Islet of Langerhans (tissue), 1 donor: ENCODE measurements around the gene SAMD13.

Experiments
- FAIRE-seq: peaks from one replicate; lab custom pipeline; 2011; peaks lifted over from hg19 to GRCh38; lab: Jason Lieb, UNC

SAMD13 gene, protein sequence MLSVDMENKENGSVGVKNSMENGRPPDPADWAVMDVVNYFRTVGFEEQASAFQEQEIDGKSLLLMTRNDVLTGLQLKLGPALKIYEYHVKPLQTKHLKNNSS

DNA sequence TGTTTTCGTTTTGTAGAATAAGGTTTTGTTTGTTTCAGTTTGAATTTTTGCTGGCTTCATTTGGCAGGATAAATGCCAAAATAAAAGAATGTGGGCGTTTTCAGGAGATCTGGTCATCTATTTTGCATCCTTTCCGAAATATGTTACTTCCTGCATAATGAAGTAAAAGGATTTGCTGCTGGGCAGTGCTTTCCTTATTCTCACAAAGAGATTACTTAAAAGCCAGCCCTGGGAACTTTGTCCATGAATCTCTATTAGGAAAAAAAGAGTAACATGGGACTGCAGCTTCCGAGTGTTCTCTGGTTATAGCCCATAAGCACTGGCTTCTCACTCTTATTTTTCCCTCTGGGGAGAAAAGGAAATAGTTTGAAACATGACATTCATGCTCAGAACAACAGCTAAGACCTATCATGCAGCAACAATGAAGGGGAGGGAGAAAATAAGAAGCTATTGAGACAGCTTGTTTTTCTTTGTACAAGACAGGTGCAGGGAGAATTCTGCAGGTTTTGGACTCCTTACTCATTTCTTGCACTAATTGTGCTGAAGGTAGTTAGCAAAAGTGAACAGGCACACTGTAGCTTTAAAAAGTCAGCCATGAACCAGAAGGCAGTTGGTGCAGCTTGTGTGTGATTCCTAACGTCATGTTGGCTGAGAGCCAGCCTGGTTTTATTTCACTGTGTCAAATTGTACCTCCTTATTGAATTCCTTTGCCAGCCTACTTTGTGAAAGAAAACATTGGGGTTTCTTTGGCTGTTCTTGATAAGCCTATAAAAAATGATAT lies at the start of gene SAMD13:
TSS of gene SAMD13 (plus strand) at position 705 of the 781 bp plus-strand sequence. CDS start 1,527 bp downstream, outside the sequence.
- no peak for FAIRE-seq

DNA sequence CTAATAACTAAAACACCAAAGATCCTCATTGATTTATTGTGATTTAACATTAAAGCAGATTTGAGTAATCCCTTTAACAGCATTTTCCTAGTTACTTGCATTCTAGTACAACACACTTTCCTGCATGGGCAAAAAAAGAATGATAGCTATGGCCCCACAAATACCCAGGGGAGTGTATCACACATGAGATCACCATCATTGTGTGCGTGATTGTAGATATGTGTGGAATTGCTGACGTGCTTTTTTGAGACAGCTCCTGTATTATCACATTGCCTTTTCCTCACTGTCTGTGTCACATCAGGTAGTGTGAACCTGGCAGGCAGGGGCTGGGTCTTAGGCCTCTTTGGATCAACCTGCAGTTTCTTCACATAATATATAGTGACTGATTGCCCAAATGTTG lies 48.5 kb upstream of the SAMD13 start:
- FAIRE-seq, result no peak

DNA sequence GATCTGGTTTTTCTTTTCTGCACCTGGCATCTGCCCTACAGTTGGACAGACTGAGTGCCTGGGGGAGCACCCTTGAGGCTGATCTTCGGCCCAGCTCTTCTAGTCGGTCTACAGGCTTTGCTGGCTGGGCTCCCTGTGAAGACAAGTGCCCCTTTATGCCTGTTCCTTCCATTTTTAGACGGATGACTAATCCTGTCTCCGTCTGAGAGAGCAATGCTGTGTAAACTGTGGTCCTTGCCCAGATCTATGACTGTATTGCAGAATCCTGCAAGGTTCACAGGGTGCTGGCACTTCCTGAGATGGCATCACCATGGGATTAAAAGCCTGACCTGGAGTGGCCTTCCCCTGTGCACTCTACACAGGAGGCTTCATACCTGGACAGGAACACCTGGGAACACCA lies 47.6 kb upstream of the SAMD13 start:
- peak; percentile 89 for FAIRE-seq

DNA sequence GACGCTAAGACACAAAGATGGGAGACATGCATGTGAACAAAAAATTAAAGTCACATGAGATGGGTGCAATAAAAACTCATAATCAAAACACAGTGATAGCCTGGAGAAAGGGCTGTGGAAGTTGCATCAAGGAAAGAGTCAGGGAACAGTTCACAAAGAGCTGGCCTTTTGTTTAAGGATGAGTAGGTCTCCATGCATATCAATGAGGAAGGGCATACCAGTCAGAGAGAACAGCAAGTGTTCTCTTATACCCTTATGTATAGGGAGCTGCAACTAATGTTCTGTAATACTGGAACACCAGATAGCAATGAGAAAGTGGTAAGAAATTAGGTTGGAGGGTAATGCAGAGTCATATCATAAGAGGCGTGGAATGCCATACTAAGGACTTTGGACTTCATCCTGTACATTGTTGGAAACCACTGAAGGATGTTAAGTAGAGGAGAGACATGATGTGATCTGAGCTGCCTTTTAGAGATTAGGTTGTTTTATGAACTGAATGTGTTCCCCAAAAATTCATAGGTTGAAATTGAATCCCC lies 46.7 kb upstream of the SAMD13 start:
- no peak for FAIRE-seq

DNA sequence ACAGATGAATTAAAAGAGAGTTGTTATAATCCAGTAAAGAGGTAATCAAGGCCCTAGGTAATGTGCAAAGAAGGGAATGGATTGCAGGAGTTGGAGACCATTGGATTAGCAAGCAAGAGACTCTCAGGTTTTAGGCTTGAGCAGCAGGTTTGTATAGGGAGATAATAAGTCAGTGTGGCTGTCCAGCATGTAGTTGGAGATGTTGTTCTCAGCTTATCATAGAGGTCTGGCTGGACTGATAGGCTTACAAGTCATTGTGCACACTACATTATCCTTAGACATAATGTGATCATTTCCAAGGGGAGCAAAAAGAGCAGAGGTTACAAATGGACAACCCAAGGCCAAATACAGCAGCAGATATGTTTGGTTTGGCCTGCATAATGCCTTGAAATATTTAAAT lies 45.9 kb upstream of the SAMD13 start:
- no peak for FAIRE-seq

DNA sequence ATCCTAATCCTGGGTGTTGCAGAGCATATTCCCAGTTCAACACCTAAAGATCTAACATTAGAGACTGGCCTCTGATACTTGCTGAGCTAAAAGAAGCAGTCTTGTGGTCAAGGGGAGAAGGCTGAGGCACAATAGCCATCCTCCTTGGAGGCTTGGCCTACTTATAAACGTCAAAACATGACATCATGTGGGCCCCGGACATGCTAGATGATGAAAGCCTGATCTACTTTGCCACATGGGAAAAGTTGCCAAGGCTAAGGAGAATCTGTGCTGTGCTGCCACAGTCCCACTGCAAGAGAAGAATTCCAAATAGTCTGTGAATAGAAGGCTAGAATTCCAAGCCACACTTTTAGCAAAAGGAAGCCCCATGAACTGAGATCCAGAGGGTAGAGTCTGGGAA lies 43.9 kb upstream of the SAMD13 start:
- no peak for FAIRE-seq

DNA sequence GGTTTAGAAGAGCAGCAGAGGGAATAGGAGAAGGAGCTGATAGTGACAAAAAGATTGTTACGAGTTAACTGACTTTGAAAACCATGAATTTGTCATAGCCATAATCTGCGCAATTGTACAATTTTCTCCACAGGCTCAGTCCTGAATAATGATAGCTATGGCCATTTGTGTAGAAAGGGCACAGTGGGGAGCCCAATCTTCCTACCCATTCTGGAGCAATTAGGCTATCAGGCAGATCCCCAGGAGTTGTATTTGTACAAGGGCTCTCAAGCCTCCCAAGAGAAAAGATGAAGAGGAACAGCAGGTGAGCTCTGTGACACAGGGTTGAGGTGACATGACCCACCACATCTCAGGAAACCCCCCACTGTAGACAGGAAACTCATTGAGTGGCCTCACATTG lies 42.1 kb upstream of the SAMD13 start:
- no peak for FAIRE-seq

DNA sequence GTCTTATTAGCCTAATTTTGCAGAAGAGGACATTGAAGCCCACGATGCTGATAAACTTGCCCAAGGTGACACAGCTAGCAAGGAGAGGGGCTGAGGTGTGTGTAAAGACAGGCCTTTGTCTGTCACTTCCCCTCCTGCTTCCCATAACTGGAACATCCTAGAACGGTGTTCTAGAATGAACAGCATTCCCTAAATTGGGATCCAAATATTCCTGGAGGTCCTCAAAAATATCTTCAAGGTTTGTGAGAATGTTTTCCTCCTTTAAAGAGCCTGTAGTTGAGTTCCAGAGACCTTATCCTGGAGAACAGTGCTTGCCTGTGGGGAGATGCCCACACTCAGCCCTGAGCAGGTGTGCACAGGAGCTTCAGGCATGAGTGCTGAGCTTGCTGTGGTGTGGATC lies 41.5 kb upstream of the SAMD13 start:
- FAIRE-seq, result no peak

DNA sequence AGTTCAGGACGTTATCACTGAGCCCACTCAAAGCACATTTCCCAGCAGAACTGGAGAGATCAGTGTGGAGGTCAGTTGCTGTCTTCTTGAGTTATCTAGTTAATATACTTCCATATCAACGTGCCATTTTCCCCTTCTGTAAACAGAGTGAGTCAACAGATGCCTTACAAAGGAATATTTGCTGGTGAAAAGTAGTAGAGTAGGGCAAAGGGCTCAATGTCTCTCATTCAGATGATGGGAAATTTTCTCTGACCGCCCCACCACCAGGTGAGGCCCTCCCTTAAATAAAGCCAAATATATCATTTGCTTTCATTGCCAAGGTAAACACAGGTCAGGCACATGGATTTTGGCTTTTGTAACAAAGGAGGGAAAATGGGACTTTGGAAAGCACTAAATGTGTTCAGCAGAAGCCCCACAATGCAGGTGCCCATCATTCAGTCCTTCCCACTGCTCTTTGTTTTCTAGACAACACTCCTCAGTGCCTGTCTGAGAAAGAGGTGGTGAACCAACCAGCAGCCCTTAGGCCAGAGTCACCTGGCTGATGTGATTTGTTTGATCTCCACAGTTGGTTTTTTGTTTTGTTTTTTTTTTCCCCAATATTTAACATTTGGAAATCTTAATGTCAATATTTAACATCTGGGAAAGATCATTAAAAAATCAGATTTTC lies 40.5 kb upstream of the SAMD13 start:
- no peak for FAIRE-seq

DNA sequence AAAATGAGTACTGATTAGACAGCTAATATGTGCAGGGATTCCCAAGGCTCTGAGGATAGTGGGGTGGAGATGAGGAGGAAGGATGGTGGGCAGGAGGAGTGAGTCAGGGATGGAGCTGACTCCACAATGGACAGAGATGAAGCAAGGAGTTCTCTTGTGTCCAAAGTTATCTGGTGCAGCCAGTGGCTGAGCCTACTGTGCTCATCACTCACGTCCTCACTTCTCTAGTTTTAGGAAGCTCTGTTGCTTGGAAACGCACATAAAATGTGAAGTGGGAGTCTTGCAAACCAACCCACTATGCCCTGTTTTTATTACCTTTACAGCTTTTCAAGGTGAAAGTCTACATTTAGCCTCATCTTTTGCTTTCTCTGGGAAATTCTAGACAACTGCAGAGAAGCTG lies 36.5 kb upstream of the SAMD13 start:
- FAIRE-seq, result no peak

DNA sequence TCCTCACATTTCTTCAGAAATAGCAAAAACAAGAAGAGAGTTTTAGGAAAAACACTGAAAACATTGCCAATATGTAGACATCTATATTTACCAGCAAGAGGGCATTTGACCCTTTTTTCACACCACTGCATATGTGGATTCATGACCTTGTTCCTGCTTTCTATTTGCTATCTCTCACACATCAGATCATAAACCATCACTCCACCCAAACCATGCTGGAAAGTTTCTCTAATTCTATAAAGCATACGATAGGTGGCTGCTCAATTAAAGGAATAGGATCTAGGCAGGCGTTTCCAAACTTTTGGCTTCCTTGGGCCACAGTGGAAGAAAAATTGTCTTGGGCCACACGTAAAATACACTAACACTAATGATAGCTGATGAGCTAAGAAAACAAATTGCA lies 35.6 kb upstream of the SAMD13 start:
- FAIRE-seq, result no peak

DNA sequence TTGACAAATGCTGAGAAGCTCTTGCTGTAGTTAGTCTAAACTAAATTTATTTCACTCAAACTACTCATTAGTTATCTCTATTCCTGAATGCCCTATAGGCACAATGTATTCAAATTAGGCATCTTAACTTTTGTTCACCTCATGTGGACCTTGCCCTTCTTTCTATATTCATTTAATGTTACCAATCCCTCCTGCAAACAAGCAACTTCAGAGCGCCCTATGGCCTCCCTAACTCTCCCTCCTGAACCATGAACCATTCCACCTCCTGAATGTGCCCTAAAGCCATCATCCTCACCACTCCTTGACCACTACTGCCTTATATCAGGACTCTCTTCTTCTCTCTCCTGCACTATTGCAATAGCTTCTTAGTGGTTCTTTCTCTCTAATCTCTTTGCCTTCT lies 34.8 kb upstream of the SAMD13 start:
- FAIRE-seq, result no peak

DNA sequence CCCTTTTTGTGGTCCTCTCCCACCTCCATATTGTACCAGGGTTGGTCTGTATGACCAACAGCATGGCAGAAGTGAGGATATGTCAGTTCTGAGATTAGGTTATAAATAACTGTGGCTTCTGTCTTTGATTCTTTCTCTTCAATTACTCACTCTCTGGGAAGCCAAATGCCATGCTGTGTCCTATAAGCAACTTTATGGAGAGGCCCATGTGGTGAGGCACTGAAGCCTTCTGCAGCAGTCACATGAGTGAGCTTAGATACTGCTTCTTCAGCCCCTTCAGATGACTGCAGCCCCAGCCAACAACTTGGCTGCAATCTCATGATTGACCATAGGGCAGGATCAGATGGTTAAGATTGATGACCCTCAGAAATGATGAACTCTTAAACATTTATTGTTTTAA lies 34.0 kb upstream of the SAMD13 start:
- FAIRE-seq, result no peak

DNA sequence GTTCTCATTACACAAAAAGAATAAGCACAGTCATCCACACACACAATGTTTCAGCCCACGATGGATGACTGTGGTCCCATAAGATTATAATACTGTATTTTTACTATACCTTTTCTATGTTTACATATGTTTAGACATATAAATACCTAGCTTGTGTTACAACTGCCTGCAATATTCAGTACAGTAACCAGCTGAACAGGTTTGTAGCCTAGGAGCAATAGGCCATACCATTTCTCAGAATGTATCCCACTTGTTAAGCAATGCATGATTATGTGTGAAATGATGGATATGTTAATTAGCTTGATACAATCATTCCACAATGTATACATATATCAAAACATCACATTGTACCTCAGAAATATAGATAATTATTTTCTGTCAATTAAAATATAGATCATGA lies 33.2 kb upstream of the SAMD13 start:
- FAIRE-seq, result no peak

DNA sequence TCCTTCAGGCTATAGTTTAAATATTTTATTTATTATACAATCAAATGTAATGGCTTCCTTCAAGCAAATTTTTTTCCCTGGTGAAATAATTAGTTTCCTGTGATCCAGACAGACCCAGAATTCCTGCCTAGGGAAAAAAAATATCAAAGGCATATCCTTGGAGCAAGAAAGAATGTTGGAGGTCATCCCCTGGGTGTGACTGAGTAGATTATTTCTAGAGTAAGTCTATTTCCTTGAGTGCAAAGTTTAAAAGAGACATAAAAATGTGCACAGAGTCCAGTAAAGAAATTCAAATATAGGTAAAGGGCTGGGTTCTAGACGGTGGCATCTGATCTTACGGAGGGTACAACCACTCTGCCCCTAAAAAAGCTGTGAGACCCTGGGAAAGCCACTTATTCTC lies 32.2 kb upstream of the SAMD13 start:
- no peak for FAIRE-seq

DNA sequence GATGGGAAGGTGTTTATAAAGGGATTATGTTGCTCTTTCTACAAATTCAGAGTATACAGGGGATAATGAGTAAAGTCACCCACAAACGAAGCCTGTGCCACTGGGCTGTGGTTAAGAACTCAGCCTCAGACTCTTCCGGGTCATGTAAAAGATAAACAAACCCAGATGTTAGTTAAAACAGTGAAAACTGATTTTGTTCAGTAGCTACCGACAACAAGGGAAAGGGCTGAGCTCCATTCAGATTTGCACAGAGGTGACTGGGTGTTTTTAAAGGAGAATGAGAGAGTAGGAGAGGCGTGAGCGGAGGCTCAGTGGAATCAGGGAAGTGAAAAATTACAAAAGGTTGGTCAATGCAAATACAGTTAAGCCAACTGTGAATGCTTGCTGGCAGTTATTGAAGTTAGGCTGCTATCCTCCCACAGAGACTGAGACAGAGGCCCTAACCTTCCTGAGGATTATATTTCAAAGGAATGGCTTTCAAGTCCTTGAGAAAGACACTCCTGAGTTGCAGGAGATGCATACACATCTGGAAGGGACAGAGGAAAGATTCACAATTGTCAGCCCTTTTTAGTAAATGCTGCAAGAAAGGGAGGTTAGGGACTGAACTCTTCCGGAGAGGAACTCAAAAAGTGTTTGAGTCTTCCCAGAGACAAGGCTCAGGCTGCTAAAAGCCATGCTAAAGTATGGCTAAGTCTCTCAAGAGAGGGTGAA lies 29.9 kb upstream of the SAMD13 start:
- FAIRE-seq, result peak; percentile 69

DNA sequence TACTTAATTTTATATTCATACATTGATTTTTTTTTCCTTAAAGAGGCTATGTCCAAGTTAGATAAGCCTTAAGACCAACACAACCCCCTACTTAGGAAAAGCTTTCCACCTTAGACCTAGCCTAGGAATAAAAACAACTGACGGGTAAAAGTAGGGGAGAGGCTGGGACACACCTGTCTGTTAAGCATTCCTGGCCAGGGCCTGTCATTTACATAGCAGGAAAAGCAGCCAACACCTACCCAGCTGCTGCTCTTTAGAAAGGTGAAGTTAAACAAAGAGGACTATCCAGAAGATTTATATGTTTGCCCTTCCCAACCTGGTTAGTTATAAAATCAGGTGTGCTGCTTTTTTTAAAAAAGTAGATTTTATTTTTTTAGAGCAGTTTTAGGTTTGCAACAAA lies 29.1 kb upstream of the SAMD13 start:
- FAIRE-seq, result peak; percentile 94

DNA sequence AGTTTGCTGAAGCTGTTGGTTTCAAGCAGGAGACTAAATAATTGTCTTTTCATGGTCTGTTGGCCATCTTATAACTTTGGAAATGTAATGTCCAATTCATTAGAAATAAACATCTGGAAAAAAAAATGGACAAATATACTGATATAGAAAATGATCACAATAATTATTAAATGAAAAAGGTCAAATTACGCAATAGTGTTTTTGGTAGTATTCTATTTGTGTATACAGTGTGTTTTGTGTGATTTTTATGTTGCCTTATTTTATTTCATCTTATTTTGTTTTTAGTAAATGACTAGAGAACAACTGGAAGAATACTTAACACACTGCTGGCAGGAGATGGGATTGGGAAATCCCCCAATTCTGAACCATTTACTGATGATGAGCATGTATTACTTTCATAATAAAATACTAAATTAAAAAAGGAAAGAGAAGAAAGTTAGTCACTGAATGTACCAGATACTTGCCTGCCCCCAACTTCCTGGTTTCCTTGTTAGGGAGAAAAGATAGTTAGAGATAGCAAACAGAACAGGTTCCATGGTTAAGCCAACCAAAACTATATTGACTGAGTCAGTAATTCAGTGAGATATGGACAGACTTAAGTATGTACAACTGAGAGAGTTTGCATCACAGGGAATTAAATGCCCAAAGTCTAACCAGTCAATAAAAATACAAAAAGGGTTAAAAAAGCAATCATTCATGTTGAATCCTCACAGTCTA lies 24.0 kb upstream of the SAMD13 start:
- no peak for FAIRE-seq

DNA sequence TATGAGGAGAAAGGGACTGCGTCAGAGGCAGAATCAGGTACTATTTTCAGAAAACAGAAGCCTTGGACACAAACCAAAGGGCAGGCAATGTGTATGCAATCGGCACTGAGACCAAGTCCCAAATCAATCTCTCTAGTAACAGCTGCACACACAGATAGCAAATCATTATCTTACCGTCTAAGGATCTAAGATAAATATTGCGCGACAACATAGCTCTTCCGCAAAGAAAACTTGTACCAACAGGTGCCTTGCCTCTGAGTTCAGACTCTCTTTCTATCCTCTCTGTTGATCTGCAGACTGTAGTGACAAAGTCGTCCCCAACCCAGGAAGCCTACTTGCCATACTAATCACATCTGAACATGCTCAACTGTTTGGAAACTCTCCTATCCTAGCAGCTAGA lies 22.6 kb upstream of the SAMD13 start:
- FAIRE-seq, result peak; percentile 33

DNA sequence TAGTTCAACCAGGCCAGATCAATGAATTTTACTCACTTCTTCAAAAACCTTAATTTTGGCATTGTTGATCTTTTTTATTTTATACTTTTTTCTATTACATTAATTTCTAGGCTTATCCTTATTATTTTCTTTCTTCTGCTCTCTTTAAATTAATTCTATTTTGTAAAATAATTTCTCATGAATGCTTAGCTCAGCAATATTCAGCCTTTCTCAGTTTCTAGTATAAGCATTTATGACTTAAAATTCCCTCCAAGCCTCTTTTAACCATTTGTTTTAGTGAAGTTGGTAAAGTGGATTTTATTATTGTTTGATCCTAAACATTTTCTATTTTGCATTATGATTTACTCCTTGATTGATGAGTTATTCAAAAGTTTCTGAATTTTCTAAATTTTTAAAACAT lies 20.6 kb upstream of the SAMD13 start:
- FAIRE-seq, result peak; percentile 90

DNA sequence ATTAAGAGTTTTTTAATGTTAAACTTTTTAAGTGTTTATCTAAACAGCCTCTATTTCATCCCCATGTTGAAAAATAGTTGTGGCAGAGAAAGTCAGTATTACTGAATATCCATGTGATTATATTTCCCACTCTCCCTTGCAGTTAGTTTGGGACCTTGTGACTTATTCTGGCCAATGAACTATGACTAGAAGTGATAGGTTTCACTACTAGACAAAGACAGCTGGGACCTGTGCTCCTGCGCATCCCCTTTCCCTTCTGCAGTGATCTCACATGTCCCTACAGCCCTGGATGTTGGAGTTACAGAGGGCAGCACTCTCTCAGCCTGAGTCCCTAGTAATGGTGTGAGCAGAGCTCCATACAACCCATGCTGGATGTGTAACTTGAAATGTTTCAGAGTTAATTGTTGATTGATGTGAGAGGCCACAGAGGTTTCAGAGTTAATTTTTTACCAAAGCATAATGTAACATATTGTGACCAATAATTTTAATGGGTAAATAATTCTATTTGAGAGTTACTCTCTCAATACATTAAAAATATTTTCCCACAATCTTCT lies 18.7 kb upstream of the SAMD13 start:
- no peak for FAIRE-seq

DNA sequence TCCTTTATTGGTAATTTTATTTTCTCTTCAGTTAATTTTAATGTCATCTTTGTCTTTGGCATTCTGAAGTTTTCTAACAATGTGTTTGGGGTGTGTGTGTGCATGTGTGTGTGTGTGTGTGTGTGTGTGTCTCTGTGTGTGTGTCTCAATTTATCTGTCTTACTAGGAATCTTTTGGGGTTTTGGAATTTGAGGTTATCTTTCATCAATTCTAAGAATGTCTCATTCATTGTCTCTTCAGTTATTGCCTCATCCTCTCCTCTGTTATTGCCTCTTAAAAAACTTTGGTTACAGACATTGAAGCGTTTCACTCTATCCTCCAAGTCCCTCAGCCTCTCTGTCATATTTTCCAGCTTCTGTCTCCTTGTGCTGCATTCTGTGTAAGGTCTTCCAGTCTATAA lies 18.1 kb upstream of the SAMD13 start:
- FAIRE-seq, result no peak
